Rectal smooth muscle tissue (tissue), 1 donor: ENCODE data around the gene OR1L6.

Experiments
- H3K27ac ChIP-seq: one replicate; pipeline ENCODE4 v1.7.0; 2013; ENCODE audit warnings: low read depth, low read length, inconsistent platforms
- H3K27me3 ChIP-seq: one replicate; pipeline ENCODE4 v1.7.0; 2013; ENCODE audit warnings: low read length; ENCODE audit not compliant: control insufficient read depth, insufficient read depth
- H3K36me3 ChIP-seq: one replicate; pipeline ENCODE4 v1.7.0; 2013; ENCODE audit warnings: low read length; ENCODE audit not compliant: control insufficient read depth, insufficient read depth
- H3K4me1 ChIP-seq: one replicate; pipeline ENCODE4 v1.7.0; 2013; ENCODE audit warnings: low read length; ENCODE audit not compliant: control insufficient read depth, insufficient read depth
- H3K4me3 ChIP-seq: one replicate; pipeline ENCODE4 v1.7.0; 2013; ENCODE audit warnings: low read length
- H3K9ac ChIP-seq: one replicate; pipeline ENCODE4 v1.7.0; 2013; ENCODE audit warnings: low read length

The OR1L6 gene

GRCh38 chr9:122742003-122742402, at the start of gene OR1L6:
TSS of gene OR1L6 (plus strand) at chr9:122742303. CDS start at chr9:122749848, 7,545 bp downstream.
- Histone ChIP-seq H3K9ac (no peak within 1 kb of the TSS), H3K27ac (no peak within 1 kb of the TSS), H3K4me1 (no peaks in the 10 kb centered on the region)

GRCh38 chr9:122695696-122696095, 46.4 kb upstream of the OR1L6 start:
- no peak overlapping the region for H3K4me3 ChIP-seq
- H3K36me3 ChIP-seq: no peaks in the 10 kb centered on the region

More at GRCh38 chr9:122742003-122742402, at the start of gene OR1L6:
- H3K27me3 ChIP-seq: no peaks in the 10 kb centered on the region
- H3K4me3 ChIP-seq: no peak within 1 kb of the TSS
- no peaks in the 10 kb centered on the region for H3K36me3 ChIP-seq

GRCh38 chr9:122718038-122718437, 24.1 kb upstream of the OR1L6 start:
- H3K4me3 ChIP-seq: no peak overlapping the region
- H3K9ac ChIP-seq: no peak overlapping the region
- no peaks in the 10 kb centered on the region for H3K4me1 ChIP-seq
- H3K27me3 ChIP-seq: no peaks in the 10 kb centered on the region
- H3K27ac ChIP-seq: no peak overlapping the region
- no peaks in the 10 kb centered on the region for H3K36me3 ChIP-seq

More at GRCh38 chr9:122695696-122696095, 46.4 kb upstream of the OR1L6 start:
- H3K27me3 ChIP-seq: no peaks in the 10 kb centered on the region
- H3K9ac ChIP-seq: no peak overlapping the region
- no peak overlapping the region for H3K27ac ChIP-seq
- H3K4me1 ChIP-seq: no peaks in the 10 kb centered on the region

GRCh38 chr9:122719218-122719617, 22.9 kb upstream of the OR1L6 start:
- no peaks in the 10 kb centered on the region for H3K4me1 ChIP-seq
- H3K27ac ChIP-seq: no peak overlapping the region
- H3K27me3 ChIP-seq: no peaks in the 10 kb centered on the region
- H3K9ac ChIP-seq: no peak overlapping the region
- H3K36me3 ChIP-seq: no peaks in the 10 kb centered on the region
- H3K4me3 ChIP-seq: no peak overlapping the region

GRCh38 chr9:122723690-122724089, 18.4 kb upstream of the OR1L6 start, which contains the start of gene OR1L4:
TSS of gene OR1L4 (plus strand) at chr9:122723990. CDS start at chr9:122723990, 0 bp downstream.
- Histone ChIP-seq H3K4me3 (no peak within 1 kb of the TSS), H3K27me3 (no peaks in the 10 kb centered on the region), H3K36me3 (no peaks in the 10 kb centered on the region), H3K4me1 (no peaks in the 10 kb centered on the region), H3K9ac (no peak within 1 kb of the TSS), H3K27ac (no peak within 1 kb of the TSS)

- H3K27ac ChIP-seq: no peak overlapping the region
- H3K27me3 ChIP-seq: no peaks in the 10 kb centered on the region
- H3K4me3 ChIP-seq: no peak overlapping the region
- no peaks in the 10 kb centered on the region for H3K36me3 ChIP-seq
- H3K9ac ChIP-seq: no peak overlapping the region
- H3K4me1 ChIP-seq: no peaks in the 10 kb centered on the region
Observed at GRCh38 chr9:122754825-122755224, 12.7 kb downstream of the OR1L6 start.

GRCh38 chr9:122767817-122768216, 25.7 kb downstream of the OR1L6 start:
- Histone ChIP-seq H3K4me3 (no peak overlapping the region), H3K9ac (no peak overlapping the region), H3K4me1 (no peaks in the 10 kb centered on the region), H3K27me3 (no peaks in the 10 kb centered on the region), H3K27ac (no peak overlapping the region), H3K36me3 (no peaks in the 10 kb centered on the region)

GRCh38 chr9:122777052-122777451, 34.9 kb downstream of the OR1L6 start:
- H3K36me3 ChIP-seq: no peaks in the 10 kb centered on the region
- no peak overlapping the region for H3K4me3 ChIP-seq
- H3K9ac ChIP-seq: no peak overlapping the region
- H3K27ac ChIP-seq: no peak overlapping the region
- no peaks in the 10 kb centered on the region for H3K27me3 ChIP-seq
- no peaks in the 10 kb centered on the region for H3K4me1 ChIP-seq

GRCh38 chr9:122777935-122778627, 36.0 kb downstream of the OR1L6 start:
- H3K4me1 ChIP-seq: no peaks in the 10 kb centered on the region

GRCh38 chr9:122779181-122779580, 37.1 kb downstream of the OR1L6 start:
- H3K4me1 ChIP-seq: no peaks in the 10 kb centered on the region

More at GRCh38 chr9:122777935-122778627, 36.0 kb downstream of the OR1L6 start:
- Histone ChIP-seq H3K27me3 (no peaks in the 10 kb centered on the region), H3K27ac (no peak overlapping the region), H3K9ac (no peak overlapping the region), H3K4me3 (no peak overlapping the region), H3K36me3 (no peaks in the 10 kb centered on the region)

GRCh38 chr9:122780026-122780425, 37.9 kb downstream of the OR1L6 start:
- no peaks in the 10 kb centered on the region for H3K4me1 ChIP-seq
- H3K27me3 ChIP-seq: no peaks in the 10 kb centered on the region
- H3K4me3 ChIP-seq: no peak overlapping the region
- no peaks in the 10 kb centered on the region for H3K36me3 ChIP-seq
- no peak overlapping the region for H3K9ac ChIP-seq
- H3K27ac ChIP-seq: no peak overlapping the region

More at GRCh38 chr9:122779181-122779580, 37.1 kb downstream of the OR1L6 start:
- no peak overlapping the region for H3K9ac ChIP-seq
- H3K27ac ChIP-seq: no peak overlapping the region
- H3K4me3 ChIP-seq: no peak overlapping the region
- H3K36me3 ChIP-seq: no peaks in the 10 kb centered on the region
- no peaks in the 10 kb centered on the region for H3K27me3 ChIP-seq

- no peak overlapping the region for H3K9ac ChIP-seq
- no peak overlapping the region for H3K27ac ChIP-seq
- H3K36me3 ChIP-seq: no peaks in the 10 kb centered on the region
- no peaks in the 10 kb centered on the region for H3K27me3 ChIP-seq
- H3K4me3 ChIP-seq: no peak overlapping the region
- H3K4me1 ChIP-seq: no peaks in the 10 kb centered on the region
Observed at GRCh38 chr9:122781671-122782070, 39.6 kb downstream of the OR1L6 start.

GRCh38 chr9:122785269-122785668, 43.2 kb downstream of the OR1L6 start:
- Histone ChIP-seq H3K36me3 (no peaks in the 10 kb centered on the region), H3K27ac (no peak overlapping the region), H3K9ac (no peak overlapping the region), H3K4me1 (no peaks in the 10 kb centered on the region), H3K4me3 (no peak overlapping the region), H3K27me3 (no peaks in the 10 kb centered on the region)
